NCI-H510A (cell line): ENCODE measurements around the gene TTC16.
"Not testable (repeated sequence)": the region's sequence is repeated elsewhere in the genome, so short reads cannot be mapped to it uniquely, and the experiment has no call there.

Experiments used
- DNase-seq: peaks from one replicate; lab custom pipeline; 2025; lab: John Stamatoyannopoulos, UW

The TTC16 gene

DNA sequence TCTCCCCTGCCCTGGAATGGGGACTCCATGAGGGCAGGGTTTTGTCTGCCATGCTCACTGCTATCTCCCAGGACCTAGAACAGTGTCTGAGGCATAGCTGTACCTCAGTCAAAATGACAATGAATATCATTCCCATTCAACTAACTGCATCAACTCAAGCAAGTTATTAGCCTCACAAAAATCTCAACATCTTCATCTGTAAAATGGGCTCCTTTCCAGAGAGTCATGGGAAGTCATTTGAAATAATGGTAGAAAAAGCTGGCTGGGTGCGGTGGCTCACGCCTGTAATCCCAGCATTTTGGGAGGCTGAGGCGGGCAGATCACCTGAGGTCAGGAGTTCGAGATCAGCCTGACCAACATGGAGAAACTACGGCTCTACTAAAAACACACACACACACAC, 53.2 kb downstream of the TTC16 start:
- no peak for DNase-seq

DNA sequence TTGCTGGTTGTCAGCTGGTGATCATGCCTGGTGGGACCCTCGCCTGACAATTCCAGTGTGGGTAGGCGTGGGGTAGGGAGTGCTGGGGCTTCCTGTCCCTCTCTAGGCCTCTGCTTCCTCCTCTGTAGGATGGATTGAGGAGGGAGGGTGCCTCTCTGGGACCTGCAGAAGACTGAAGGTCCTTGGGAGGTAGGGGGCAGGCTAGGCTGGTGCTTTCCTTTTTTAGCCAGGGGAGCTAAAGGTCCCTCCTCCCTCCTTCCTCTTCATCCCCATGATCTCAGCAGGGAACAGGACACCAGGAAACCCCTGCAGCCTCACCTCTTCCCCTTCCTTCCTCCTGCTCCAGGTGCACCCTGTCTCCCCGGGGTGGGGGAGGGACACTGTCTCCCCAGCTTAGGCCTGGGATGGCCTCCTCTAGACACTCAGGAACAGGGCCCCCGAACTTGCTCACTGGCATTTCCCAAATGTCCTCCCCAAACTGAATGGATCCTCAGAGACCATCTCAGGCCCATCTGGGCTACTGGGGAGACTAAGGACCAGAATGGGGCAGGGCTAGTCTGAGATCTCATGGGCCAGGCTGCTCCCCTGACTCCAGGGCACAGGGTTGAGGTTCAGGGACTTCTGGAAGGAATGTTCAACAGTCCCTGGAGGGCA, 54.2 kb downstream of the TTC16 start:
- no peak for DNase-seq

DNA sequence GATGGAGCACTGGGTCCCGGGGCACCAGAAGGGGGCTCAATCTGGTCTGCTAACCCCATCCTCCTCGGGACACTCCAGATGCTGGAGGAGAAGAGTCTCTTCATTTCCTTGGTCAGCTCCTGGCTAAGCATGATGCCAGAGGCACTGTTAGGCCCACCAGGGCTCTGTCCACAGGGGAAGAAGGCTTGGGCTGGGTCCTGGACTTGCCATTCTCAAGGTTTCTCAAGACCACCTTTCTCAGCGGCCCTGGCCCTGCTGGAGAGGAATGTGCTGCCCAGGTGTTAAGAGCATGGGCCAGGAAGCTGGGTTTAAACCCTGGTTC, 54.7 kb downstream of the TTC16 start:
- no peak for DNase-seq

DNA sequence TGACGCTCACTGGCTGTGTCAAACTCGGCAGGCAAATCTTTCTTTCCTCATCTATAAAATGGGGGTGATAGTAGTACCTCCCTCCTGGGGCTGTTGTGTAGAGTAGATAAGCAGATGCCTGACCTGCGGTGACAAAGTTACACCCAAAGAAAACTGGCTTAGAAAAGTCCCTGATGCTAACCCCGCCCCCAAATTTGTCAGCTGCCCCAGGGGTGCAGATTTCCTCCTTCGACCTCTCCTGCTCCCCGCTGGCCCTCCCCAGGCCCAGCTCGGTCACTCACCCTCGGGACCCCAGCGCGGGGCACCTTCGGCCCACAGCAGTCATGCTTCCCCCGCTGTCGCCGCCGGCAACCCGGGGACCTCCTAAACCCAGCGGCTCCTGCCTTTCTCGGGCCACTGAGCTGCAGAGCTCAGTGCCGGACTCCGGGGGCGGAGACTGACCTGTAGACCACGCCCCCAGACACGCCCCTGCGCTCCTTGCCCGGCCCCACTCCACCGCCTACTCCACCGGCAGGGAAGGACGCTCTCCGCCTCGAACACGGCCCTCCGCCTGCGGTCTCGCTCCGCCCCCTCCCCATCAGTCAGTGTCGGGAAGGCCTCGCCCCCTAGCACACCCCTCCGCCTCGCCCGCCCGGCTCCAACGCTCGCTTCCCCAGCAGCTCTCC, 55.2 kb downstream of the TTC16 start:
- peak; percentile 92 for DNase-seq

DNA sequence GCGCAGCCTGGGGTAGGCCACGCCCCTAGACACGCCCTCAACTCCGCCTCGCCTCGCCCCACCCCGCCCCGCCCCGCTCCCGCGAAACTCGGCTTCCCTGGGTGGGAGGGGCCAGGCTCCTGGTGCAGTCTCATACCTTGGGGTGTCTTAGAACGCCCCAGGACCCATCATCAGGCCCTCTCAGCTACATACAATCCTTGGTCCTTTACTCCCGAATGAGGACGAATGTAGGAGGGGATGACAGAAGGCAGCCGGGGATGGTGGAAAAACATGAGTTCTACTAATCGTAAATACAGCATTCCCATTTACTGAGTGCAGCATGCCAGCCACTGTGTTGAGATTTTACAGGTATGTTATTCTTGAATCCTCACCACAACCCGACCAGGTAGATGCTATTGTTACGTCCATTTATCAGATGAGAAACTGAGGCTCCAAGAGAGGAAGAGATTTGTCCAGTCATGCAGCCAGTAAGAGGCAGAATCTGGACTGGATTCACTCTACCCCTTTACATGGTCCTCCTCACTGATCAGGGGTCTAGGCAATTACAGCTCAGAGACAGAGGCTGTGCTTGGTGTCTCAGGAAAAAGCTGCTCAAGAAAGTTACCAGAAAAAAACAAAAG, 55.8 kb downstream of the TTC16 start:
- no peak for DNase-seq

DNA sequence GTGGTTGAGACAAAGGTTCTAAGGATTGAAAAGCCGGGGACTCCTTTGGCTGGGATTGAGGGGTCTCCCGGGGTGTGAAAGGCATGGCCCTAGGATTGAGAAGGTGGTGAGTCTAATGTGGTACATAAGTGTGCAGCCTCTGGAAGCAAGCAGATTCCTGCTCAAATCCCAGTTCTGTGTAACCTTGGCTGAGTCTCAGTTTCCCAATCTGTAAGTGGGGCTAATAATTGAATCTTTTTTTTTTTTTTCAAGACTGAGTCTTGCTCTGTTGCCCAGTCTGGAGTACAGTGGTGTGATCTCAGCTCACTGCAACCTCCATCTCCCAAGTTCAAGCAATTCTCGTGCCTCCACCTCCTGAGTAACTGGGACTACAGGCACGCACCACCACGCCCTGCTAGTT, 56.7 kb downstream of the TTC16 start:
- no peak for DNase-seq

DNA sequence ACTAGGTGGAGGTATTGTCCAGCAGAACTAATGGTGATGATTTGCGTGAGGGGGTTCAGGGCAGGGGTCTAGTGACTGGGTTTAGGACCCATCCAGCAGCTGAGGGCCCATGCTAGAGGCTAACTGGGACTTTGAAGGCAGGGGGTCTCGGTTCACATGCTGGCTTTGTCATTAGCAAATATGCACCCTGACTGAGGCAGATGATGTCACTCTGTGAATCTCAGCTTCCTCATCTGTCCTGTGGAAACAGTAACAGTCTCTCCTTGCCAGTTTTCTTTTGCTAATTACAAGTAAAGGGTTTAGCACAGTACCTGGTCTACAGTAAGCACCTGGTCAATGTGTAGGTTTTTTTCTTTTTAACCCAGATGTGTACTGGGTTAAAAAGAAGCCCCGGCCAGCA, 57.4 kb downstream of the TTC16 start:
- no peak for DNase-seq

DNA sequence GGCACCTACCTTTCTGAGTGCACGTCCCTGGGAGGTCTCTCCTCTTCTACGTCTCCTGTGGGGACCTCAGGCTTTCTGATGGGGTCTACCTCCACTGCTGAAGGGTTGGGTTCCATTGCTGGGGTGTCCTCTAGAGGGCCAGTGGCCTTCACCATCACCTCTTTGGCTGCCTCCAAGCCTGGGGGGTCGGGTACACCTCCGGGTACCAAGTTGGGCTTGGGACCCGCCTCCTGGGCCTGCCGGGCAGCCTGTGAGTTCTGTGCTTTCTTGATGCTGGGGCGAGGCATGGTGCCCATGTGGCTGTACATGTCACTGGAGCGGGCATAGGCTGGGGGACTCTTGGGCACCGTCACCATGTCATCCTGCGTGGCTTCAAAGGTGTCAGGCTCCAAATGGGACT, 58.1 kb downstream of the TTC16 start:
- DNase-seq = no peak

DNA sequence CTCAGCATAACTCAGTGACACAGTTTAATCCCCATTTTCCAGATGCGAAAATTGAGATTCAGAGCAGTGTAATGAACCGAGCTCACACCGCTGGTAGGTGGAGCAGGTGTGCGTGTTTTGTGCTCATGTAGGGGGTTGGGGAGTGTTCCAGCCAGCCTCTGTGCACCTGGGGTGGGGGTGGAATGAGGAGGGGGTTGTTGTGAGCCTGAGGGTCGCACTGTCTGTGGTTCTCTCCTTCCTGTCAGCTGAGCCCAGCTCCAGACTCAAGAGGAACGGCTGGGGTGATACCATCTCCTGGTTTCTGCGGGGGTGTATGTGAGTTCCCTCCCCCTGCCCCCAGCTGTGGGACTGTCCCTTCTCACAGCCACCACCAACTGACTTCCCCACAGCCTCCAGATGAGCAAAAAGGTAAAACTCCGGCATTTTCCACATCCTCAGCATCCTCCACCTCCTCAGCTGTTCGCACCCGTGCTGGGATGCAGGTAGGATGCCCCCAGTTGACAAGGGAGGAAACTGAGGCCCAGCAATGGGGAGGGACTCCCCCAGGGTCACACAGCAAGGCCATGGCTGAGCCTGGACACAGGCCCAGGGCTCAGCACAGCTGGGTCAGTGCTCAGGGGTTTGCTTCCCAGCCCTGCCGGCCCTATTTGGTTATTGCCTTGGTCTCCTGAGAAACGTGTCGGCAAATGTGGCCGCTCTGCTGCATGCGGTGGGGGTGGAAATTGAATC, 60.5 kb downstream of the TTC16 start:
- DNase-seq = no peak

DNA sequence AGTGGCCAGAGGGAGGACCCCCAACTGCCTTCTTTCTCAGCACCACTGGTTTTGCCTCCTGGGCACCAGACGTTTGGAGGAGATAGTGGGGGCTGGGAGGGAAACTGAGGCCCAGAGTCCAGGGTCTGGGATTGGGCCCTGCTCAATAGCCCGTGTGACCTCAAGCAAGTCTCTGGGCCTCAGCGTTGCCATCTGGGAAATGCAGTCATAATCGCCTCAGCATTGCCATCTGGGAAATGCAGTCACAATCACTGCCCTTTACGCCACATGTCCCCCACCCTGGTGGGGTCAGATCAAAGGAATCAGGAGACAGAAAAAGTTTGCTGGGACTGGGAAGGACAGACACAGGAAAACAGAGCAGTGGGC, 61.0 kb downstream of the TTC16 start:
- no peak for DNase-seq

DNA sequence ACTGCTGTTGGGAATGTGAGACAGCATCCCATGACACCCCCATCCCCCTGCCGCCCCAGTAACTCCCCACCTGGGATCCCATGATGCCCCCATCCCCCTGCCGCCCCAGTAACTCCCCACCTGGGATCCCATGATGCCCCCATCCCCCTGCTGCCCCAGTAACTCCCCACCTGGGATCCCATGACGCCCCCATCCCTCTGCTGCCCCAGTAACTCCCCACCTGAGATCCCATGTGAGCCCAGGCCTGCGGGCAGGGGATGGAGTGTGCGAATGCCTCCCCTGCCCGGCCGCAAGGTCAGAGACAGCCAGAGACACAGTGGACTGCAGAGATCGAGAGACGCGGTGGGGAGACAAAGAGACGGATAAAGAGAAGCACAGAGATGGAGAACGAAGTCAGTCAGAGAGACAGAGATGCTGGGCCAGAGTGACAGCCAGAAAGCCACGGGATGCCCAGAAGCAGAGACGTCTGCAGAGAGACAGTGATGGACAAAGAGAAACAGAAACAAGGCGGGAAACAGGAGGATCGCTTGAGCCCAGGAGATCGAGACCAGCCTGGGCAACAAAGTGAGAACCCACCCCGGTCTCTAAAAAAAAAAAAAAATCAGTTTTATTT, 61.6 kb downstream of the TTC16 start:
- DNase-seq = no peak

DNA sequence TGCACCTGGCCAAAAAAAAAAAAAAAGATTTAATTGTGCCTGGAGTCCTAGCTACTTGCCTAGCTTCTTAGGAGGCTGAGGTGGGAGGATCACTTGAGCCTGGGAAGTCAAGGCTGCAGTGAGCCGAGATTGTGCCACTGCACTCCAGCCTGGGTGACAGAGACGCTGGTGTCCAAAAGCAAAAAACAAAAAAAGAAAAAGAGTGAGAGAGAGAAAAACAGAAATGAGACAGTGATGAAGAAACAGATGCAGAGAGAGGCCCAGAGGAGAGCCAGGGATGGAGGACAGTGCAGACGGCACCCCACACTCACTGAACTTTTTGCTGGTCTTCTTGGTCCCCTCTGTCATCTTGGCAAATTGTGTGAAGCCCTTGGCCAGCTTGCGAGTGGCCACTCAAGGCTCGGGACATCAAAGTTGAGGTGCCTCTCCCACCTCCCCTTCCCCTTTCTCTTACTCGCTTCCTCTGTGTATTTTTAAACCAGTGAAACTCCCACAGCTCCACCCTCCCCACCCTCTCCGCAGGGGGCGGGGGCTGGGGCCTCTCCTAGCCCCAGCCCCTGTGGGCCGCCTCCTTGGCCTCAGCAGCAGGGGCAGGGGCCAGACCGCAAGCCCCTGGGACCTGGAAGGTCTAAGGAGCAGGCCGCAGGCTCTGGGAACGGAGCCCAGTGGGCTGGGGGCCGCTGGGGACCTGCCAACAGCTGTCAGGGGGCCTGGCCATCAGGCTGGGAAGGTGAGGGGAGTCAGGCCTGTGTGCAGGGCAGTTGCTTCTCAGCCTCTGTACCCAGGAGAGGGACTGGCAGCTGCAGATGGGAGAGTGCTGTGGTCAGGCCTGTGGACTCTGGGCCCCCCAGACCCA, 62.6 kb downstream of the TTC16 start, which contains the start of gene SH2D3C:
SH2D3C (minus strand) TSS at position 387 of the 856 bp plus-strand sequence; CDS start at position 348, 39 bp downstream.
- no peak for DNase-seq

DNA sequence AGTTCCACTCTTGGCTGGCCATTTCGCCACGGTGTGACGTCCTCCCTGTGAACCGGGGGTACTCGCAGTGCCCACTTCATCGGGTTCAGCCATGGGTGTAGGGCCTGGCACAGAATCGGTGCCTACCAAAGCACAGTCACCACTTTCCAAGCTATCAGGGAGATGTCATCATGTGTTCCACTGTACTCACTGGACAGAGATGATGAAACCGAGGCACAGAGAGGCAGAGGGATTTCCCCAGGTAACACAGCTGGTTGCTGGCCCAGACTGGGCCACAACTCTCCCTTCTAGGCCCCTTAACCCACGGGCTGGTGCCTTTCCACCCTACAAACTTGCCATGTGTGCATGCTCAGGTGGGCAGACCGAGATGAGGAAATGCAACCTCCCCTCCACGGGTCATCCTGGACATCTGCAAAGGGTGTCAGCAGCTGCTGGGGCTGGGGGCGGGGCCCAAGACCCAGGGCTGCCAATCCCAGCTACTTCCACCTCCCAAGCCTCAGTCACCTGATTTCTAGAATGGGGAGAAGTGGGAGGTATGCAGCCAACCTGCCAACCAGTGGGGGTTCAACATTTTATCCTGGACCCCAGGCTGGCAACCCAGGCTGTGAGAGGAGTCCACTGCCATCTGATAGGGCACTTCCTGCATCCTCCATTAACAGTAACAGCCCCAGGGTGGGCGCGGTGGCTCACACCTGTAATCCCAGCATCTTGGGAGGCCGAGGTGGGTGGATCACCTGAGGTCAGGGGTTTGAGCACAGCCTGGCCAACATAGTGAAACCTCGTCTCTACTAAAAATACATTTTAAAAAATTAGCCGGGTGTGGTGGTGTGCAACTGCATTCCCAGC, 63.5 kb downstream of the TTC16 start:
- no peak for DNase-seq

DNA sequence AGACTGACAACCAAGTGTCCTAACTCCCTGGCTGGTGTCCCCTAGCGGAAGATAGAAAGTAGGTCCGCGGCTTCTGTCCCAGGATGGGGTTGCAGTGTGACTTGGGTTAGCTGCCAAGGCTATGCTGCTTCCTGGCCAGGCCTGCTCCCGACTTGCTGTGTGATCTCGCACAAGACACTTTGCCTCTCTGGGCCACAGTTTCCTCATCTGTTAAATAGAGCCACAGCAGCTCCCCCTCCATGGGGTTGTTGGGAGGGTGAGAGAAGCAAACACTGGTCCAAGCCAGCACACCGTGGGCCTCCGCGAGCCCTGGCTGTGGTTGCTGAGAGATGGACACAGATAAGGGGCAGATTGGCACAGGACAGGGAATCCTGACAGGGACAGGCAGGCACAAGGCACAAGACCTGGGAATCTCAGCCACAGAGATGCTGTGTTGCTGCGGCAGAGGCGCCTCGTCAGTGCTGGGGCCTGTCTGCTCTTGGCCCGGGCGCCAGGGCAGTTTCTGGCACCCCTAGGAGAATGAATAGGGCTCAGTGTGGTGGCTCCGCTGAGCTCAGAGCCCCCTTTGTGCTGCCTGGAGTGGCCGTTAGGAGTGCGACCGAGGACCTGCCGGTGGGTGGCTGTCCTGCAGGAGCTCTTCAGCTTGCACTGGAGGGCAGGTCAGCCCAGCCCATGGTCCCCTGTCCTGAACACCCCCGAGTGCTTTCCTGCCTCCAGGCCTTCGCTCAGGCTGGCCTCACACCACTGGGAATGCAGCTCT, 64.4 kb downstream of the TTC16 start:
- no peak for DNase-seq

DNA sequence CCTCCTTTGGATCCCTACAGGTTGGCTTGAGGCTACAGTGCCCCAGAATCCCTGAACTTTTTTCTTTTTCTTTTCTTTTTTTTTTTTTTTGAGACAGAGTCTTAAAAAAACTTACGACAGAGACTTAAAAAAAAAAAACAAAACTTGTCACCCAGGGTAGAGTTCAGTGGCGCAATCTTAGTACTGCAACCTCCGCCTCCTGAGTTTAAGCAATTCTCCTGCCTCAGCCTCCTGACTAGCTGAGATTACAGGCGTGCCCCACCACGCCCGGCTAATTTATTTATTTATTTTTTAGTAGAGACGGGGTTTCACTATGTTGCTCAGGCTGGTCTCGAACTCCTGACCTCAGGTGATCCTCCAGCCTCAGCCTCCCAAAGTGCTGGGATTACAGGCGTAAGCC, 65.0 kb downstream of the TTC16 start:
- DNase-seq = not testable (repeated sequence)
